K562 (cell line): ENCODE measurements around the gene SAA2. TPM values are rescaled to one million over a fixed set of nuclear protein-coding genes. Genes with fewer than 3 reads are reported as not detected.

Source experiments
- ATAC-seq: fragments of 200-7000 bp; cut with Tn5 transposase; 3 replicates; pipeline ENCODE4 v1.9.1; 2020; ENCODE audit warnings: moderate library complexity
- BruUV-seq: library from RNA; stranded (reverse); fragments of 400-500 nt; replicated peaks from 2 replicates; lab custom pipeline; 2021; lab: Mats Ljungman, UMichigan
- CTCF ChIA-PET: fragments of 300-600 bp; formaldehyde crosslinking; extraction: SDS; loops from one replicate; lab custom pipeline; 2021; ENCODE audit warnings: low intra/inter-chr PET ratio; lab: Yijun Ruan, JAX
- POLR2A ChIA-PET: fragments of 300-600, 350-650 bp; sonication (Branson Sonifier 250); formaldehyde crosslinking; extraction: SDS; loops from one replicate; lab custom pipeline; 2021; ENCODE audit warnings: antibody characterized with exemption, inconsistent platforms; lab: Yijun Ruan, JAX
- DNase-seq, 4 experiments: peaks; one replicate each; pipeline versions ENCODE4 v3.0.0 to v3.0.0-alpha.2; 2011 to 2018; ENCODE audit warnings: low spot score in 3 of 4, mixed read lengths in 3 of 4; ENCODE audit errors: extremely low read depth in 1 of 4
- FAIRE-seq: peaks from 2 replicates; lab custom pipeline; 2011; peaks lifted over from hg19 to GRCh38; lab: Jason Lieb, UNC
- H2AFZ ChIP-seq: 2 replicates; pipeline ENCODE4 v1.6.0; 2011; ENCODE audit warnings: low read depth, low read length, control low read depth, inconsistent platforms
- H3K27ac ChIP-seq: fragments of 200-600 bp; 3 replicates; pipeline ENCODE4 v1.8.0; 2011; ENCODE audit warnings: low read depth, mild to moderate bottlenecking, control low read depth, inconsistent platforms, low read length, moderate library complexity, mixed read lengths; ENCODE audit errors: extremely low read depth
- H3K27me3 ChIP-seq, 2 experiments: fragments of 300-600 bp in 1 of 2; 2 replicates in 1 of 2; 3 replicates in 1 of 2; pipeline versions ENCODE4 v1.6.0 to v1.8.0; 2011; ENCODE audit warnings: inconsistent platforms in 2 of 2, low read length in 2 of 2, mild to moderate bottlenecking in 1 of 2, mixed read lengths in 1 of 2, moderate library complexity in 1 of 2; ENCODE audit not compliant: control insufficient read depth in 2 of 2, insufficient read depth in 2 of 2
- H3K36me3 ChIP-seq: fragments of 300-600 bp; 3 replicates; pipeline ENCODE4 v1.8.0; 2011; ENCODE audit warnings: mild to moderate bottlenecking, low read length, inconsistent platforms; ENCODE audit not compliant: control insufficient read depth, insufficient read depth
- H3K4me1 ChIP-seq, 2 experiments: fragments of 200-600 bp in 1 of 2; replicated peaks in 1 of 2; 2 replicates in 1 of 2; 3 replicates in 1 of 2; pipeline versions ENCODE4 v1.5.1 to v1.8.0; 2011; ENCODE audit warnings: inconsistent platforms in 2 of 2, low read length in 2 of 2, mild to moderate bottlenecking in 1 of 2, mixed read lengths in 1 of 2, moderate library complexity in 1 of 2; ENCODE audit not compliant: control insufficient read depth in 2 of 2, insufficient read depth in 2 of 2
- H3K4me2 ChIP-seq: 2 replicates; pipeline ENCODE4 v1.6.1; 2011; ENCODE audit warnings: low read length, control low read depth, inconsistent platforms, mixed read lengths; ENCODE audit not compliant: insufficient read depth
- H3K4me3 ChIP-seq: fragments of 200-600 bp; sonication (generic), shearing (Covaris generic); 2 replicates; pipeline ENCODE4 v1.5.1; 2016; ENCODE audit warnings: control low read depth, inconsistent platforms
- H3K79me2 ChIP-seq: fragments of 200-600 bp; 3 replicates; pipeline ENCODE4 v1.8.0; 2011; ENCODE audit warnings: low read length, inconsistent platforms; ENCODE audit not compliant: control insufficient read depth, insufficient read depth
- H3K9ac ChIP-seq, 2 experiments: 2 replicates each; pipeline versions ENCODE4 v1.6.0 to v1.6.1; 2011; ENCODE audit warnings: low read depth in 2 of 2, low read length in 2 of 2, control low read depth in 1 of 2, inconsistent platforms in 1 of 2, mild to moderate bottlenecking in 1 of 2, mixed read lengths in 1 of 2; ENCODE audit not compliant: insufficient read depth in 1 of 2
- H3K9me1 ChIP-seq: one replicate; pipeline ENCODE4 v1.6.0; 2011; ENCODE audit warnings: inconsistent platforms, mild to moderate bottlenecking, low read length, moderate library complexity; ENCODE audit not compliant: control insufficient read depth, insufficient read depth
- H3K9me3 ChIP-seq: replicated peaks from 2 replicates; pipeline ENCODE4 v1.5.1; 2011; ENCODE audit warnings: low read depth, low read length, inconsistent platforms; ENCODE audit not compliant: control insufficient read depth, insufficient read depth
- H4K20me1 ChIP-seq: replicated peaks from 2 replicates; pipeline ENCODE4 v1.6.1; 2011; ENCODE audit warnings: low read length, inconsistent platforms, mixed read lengths; ENCODE audit not compliant: control insufficient read depth, insufficient read depth
- CEBPZ ChIP-seq: fragments of 150-350 bp; IDR thresholded peaks from 2 replicates; pipeline ENCODE4 v1.6.1; 2014; ENCODE audit warnings: low read depth, mild to moderate bottlenecking, low read length, borderline replicate concordance
- PTTG1 ChIP-seq: fragments of 450-650 bp; IDR thresholded peaks from 2 replicates; pipeline ENCODE4 v1.6.1; 2016; ENCODE audit warnings: low read depth, mild to moderate bottlenecking, missing genetic modification characterization, missing compliant biosample characterization
- RBM17 ChIP-seq: fragments of 200-400 bp; formaldehyde crosslinking; IDR thresholded peaks from 2 replicates; pipeline ENCODE4 v1.6.1; 2017; ENCODE audit warnings: low read depth, mild to moderate bottlenecking, low read length, borderline replicate concordance
- TAF7 ChIP-seq: fragments of 450-650 bp; IDR thresholded peaks from 2 replicates; pipeline ENCODE4 v1.6.1; 2016; ENCODE audit warnings: missing genetic modification characterization, missing compliant biosample characterization
- ZC3H4 ChIP-seq: sonication (generic); formaldehyde crosslinking; IDR thresholded peaks from 2 replicates; pipeline ENCODE4 v1.9.0; 2021; ENCODE audit warnings: missing genetic modification reagents, borderline replicate concordance
- ZHX1 ChIP-seq: fragments of 150-350 bp; conservative IDR thresholded peaks from 2 replicates; pipeline ENCODE4 v1.6.1; 2014; ENCODE audit warnings: low read length
- ZNF57 ChIP-seq: fragments of 450-650 bp; formaldehyde crosslinking; IDR thresholded peaks from 2 replicates; pipeline ENCODE4 v1.4.0; 2020; ENCODE audit warnings: mild to moderate bottlenecking, moderate library complexity
- WGBS: fragments of 100-300 bp; shearing (Covaris generic); methylation state at CpG from one replicate; pipeline ENCODE4 v1.1.6; 2016; ENCODE audit warnings: low coverage, mixed read lengths; ENCODE audit not compliant: insufficient coverage; ENCODE audit errors: missing lambda C conversion rate; 5-methylcytosine and 5-hydroxymethylcytosine counted together
- in situ Hi-C: fragments of 300-500 bp; cut with MboI; formaldehyde crosslinking; loops from 4 replicates; pipeline ENCODE4 v1.15.0; 2018; ENCODE audit warnings: inconsistent platforms, mixed read lengths
- intact Hi-C: fragments of 100-400 bp; cut with micrococcal nuclease; formaldehyde crosslinking; loops from 2 replicates; pipeline ENCODE4 v1.14.2; 2022
- polyA plus RNA-seq, 8 experiments: library from polyadenylated mRNA; depleted of rRNA in 4 of 8; stranded (reverse) in 5 of 8; unstranded in 3 of 8; fragments of >200 nt; fragmentation: Nextera tagmentation in 2 of 8; fragmentation: Illumina TruSeq in 1 of 8; extraction: Ambion mirVana in 2 of 8; extraction: Trizol in 1 of 8; gene quantifications; 2 replicates each; pipeline versions ENCODE4 v1.2.1 to v1.2.3, GENCODE V29; 2011 to 2014; ENCODE audit warnings: inconsistent platforms in 1 of 8, missing spikeins in 1 of 8
- total RNA-seq, 7 experiments: library from RNA; depleted of rRNA in 6 of 7; stranded (reverse); fragments of >200 nt in 6 of 7; fragmentation: Illumina TruSeq in 2 of 7; extraction: Trizol in 2 of 7; gene quantifications; 2 replicates each; pipeline versions ENCODE4 v1.2.1 to v1.2.3, GENCODE V29; 2011 to 2021; ENCODE audit warnings: low replicate concordance in 1 of 7

SAA2 gene
- total and polyA plus RNA-seq, 9 of the 15 experiments (the other 6 are each of a cell fraction or from before 2014, with no cell fraction given): 4.6 TPM; not detected in 8

- TF ChIP-seq ZHX1 (no peak), ZNF57 (CRISPR knock-in tag) (no peak)
- TF ChIP-seq, all 486 proteins: peak for 0
These were observed 5.4 kb upstream of the SAA2 start (continued) for GRCh38 chr11:18253778-18254338.

- Histone ChIP-seq H3K9ac (no peak overlapping the region), H3K9me3 (no peaks in the 10 kb centered on the region), H4K20me1 (no peaks in the 10 kb centered on the region; the same call in 1 of the 2 replicates), H3K4me3 (no peak overlapping the region), H3K27ac (no peak overlapping the region), H3K4me2 (no peak overlapping the region), H3K9me1 (no peaks in the 10 kb centered on the region), H3K79me2 (no peaks in the 10 kb centered on the region), H2AFZ (no peak overlapping the region), H3K27me3 (peaks cover 30 to 49% of the 10 kb centered on the region in 2 experiments), H3K4me1 (no peaks in the 10 kb centered on the region), H3K36me3 (no peaks in the 10 kb centered on the region)
- intact Hi-C loops (no loop called here), in situ Hi-C loops (loop anchor here (10.0 kb wide), 1 partner anchor 402 kb away; no protein-coding TSS in a partner anchor)
- WGBS: 6% methylated on average over 3 of the region's 3 CpGs
- POLR2A ChIA-PET: interaction anchor here (0.6 kb wide), 1 partner anchor 14 kb away, joined by 3 read pairs; no protein-coding TSS in a partner anchor
- ATAC-seq: no peak
- DNase-seq: no peak
- CTCF ChIA-PET: no interaction called here
- no TSS peak for BruUV-seq
- FAIRE-seq: no peak
- TF ChIP-seq ZC3H4 (no peak), CEBPZ (no peak), TAF7 (tag) (no peak), RBM17 (no peak), PTTG1 (tag) (no peak)
These were observed 4.8 kb upstream of the SAA2 start for GRCh38 chr11:18253233-18253632.
